Liver (tissue), 9 donors: ENCODE data around the gene TGFBI. TPM values are rescaled to one million over a fixed set of nuclear protein-coding genes. Genes with fewer than 3 reads are reported as not detected.

Experiments used
- DNase-seq: peaks from one replicate; pipeline ENCODE4 v3.0.0-alpha.2; 2017; ENCODE audit warnings: low spot score
- H3K27ac ChIP-seq, 2 donors: one replicate each; pipeline ENCODE4 v1.7.0; 2013; ENCODE audit warnings: inconsistent platforms in 2 of 2, low read length in 2 of 2, control low read depth in 1 of 2, low read depth in 1 of 2, mild to moderate bottlenecking in 1 of 2
- H3K27me3 ChIP-seq, 4 donors: one replicate each; pipeline versions ENCODE4 v1.6.1 to v1.7.0; 2013; ENCODE audit warnings: low read length in 3 of 4, inconsistent platforms in 1 of 4, mild to moderate bottlenecking in 1 of 4, moderate library complexity in 1 of 4; ENCODE audit not compliant: control insufficient read depth in 4 of 4, insufficient read depth in 4 of 4
- H3K36me3 ChIP-seq, 4 donors: one replicate each; pipeline versions ENCODE4 v1.6.1 to v1.7.0; 2013; ENCODE audit warnings: low read length in 3 of 4, mild to moderate bottlenecking in 3 of 4, low read depth in 1 of 4, moderate library complexity in 1 of 4; ENCODE audit not compliant: control insufficient read depth in 4 of 4, insufficient read depth in 3 of 4
- H3K4me1 ChIP-seq, 4 donors: one replicate each; pipeline versions ENCODE4 v1.6.1 to v1.7.0; 2013; ENCODE audit warnings: low read length in 3 of 4, mild to moderate bottlenecking in 3 of 4, moderate library complexity in 1 of 4; ENCODE audit not compliant: control insufficient read depth in 4 of 4, insufficient read depth in 4 of 4
- H3K4me3 ChIP-seq, 3 donors: one replicate each; pipeline versions ENCODE4 v1.6.1 to v1.7.0; 2013; ENCODE audit warnings: low read length in 3 of 3, control low read depth in 1 of 3, low read depth in 1 of 3, mild to moderate bottlenecking in 1 of 3
- H3K9ac ChIP-seq, 2 donors: one replicate each; pipeline ENCODE4 v1.7.0; 2013; ENCODE audit warnings: low read length in 2 of 2, mild to moderate bottlenecking in 2 of 2, moderate library complexity in 2 of 2, control low read depth in 1 of 2, low read depth in 1 of 2
- H3K9me3 ChIP-seq, 4 donors: one replicate each; pipeline versions ENCODE4 v1.6.1 to v1.7.0; 2013; ENCODE audit warnings: low read length in 3 of 4; ENCODE audit not compliant: control insufficient read depth in 4 of 4
- EGR1 ChIP-seq, 2 donors: IDR thresholded peaks; 2 replicates each; pipeline ENCODE4 v1.6.1; 2016 to 2018; ENCODE audit warnings: antibody characterized with exemption in 2 of 2, low read depth in 2 of 2
- FOXA1 ChIP-seq: IDR thresholded peaks from 2 replicates; pipeline ENCODE4 v1.6.1; 2016; ENCODE audit warnings: antibody characterized with exemption
- FOXA2 ChIP-seq: IDR thresholded peaks from 2 replicates; pipeline ENCODE4 v1.6.1; 2016; ENCODE audit warnings: antibody characterized with exemption
- GABPA ChIP-seq, 2 donors: IDR thresholded peaks in 1 of 2; conservative IDR thresholded peaks in 1 of 2; 2 replicates each; pipeline ENCODE4 v1.6.1; 2016; ENCODE audit warnings: antibody characterized with exemption in 2 of 2, mild to moderate bottlenecking in 1 of 2, moderate library complexity in 1 of 2
- HNF4A ChIP-seq, 2 donors: conservative IDR thresholded peaks; 2 replicates each; pipeline ENCODE4 v1.6.1; 2016; ENCODE audit warnings: antibody characterized with exemption in 2 of 2, mild to moderate bottlenecking in 2 of 2
- HNF4G ChIP-seq: IDR thresholded peaks from 2 replicates; pipeline ENCODE4 v1.6.1; 2016; ENCODE audit warnings: antibody characterized with exemption
- JUND ChIP-seq, 2 donors: IDR thresholded peaks; 2 replicates each; pipeline ENCODE4 v1.6.1; 2016; ENCODE audit warnings: antibody characterized with exemption in 2 of 2
- NR2F2 ChIP-seq: IDR thresholded peaks from 2 replicates; pipeline ENCODE4 v1.6.1; 2016; ENCODE audit warnings: antibody characterized with exemption
- RAD21 ChIP-seq, 2 donors: IDR thresholded peaks; 2 replicates each; pipeline ENCODE4 v1.6.1; 2016; ENCODE audit warnings: antibody characterized with exemption in 2 of 2, mild to moderate bottlenecking in 2 of 2
- RXRA ChIP-seq, 2 donors: IDR thresholded peaks; 2 replicates each; pipeline ENCODE4 v1.6.1; 2017 to 2018; ENCODE audit warnings: antibody characterized with exemption in 2 of 2, mild to moderate bottlenecking in 1 of 2
- SP1 ChIP-seq: IDR thresholded peaks from 2 replicates; pipeline ENCODE4 v1.6.1; 2018; ENCODE audit warnings: antibody characterized with exemption, mild to moderate bottlenecking
- TAF1 ChIP-seq: conservative IDR thresholded peaks from 2 replicates; pipeline ENCODE4 v1.6.1; 2016; ENCODE audit warnings: antibody characterized with exemption, mild to moderate bottlenecking
- YY1 ChIP-seq: IDR thresholded peaks from 2 replicates; pipeline ENCODE4 v1.6.1; 2016; ENCODE audit warnings: antibody characterized with exemption, mild to moderate bottlenecking
- WGBS: extraction: QIAGEN DNeasy Blood & Tissue Kit; methylation state at CpG from one replicate; pipeline ENCODE4 v1.1.7; 2013; 5-methylcytosine and 5-hydroxymethylcytosine counted together
- polyA plus RNA-seq, 2 donors: library from polyadenylated mRNA; stranded (reverse) in 1 of 2; unstranded in 1 of 2; fragments of 200-250 nt in 1 of 2; fragments of >200 nt in 1 of 2; fragmentation: Nextera tagmentation in 1 of 2; extraction: Ambion mirVana in 1 of 2; gene quantifications; one replicate each; pipeline versions ENCODE4 v1.2.1 to v1.2.3, GENCODE V29; 2013 to 2015
- total RNA-seq, 2 donors: library from RNA; depleted of rRNA; stranded (reverse); fragments of >200 nt; gene quantifications; one replicate each; pipeline ENCODE4 v1.2.3, GENCODE V29; 2014
- TF ChIP-seq, protein P1 (sequence below): fragments of 150-350 bp; IDR thresholded peaks from 2 replicates; pipeline ENCODE4 v1.5.1; 2017; ENCODE audit warnings: improper control_type of control experiment, low read depth, low read length; ENCODE audit not compliant: missing input control
- TF ChIP-seq, protein P2 (sequence below): IDR thresholded peaks from 2 replicates; pipeline ENCODE4 v1.6.1; 2016; ENCODE audit warnings: antibody characterized with exemption
- TF ChIP-seq, protein P3 (sequence below): IDR thresholded peaks from 2 replicates; pipeline ENCODE4 v1.6.1; 2016; ENCODE audit warnings: antibody characterized with exemption, mild to moderate bottlenecking
- TF ChIP-seq, protein P4 (sequence below): IDR thresholded peaks from 2 replicates; pipeline ENCODE4 v1.6.1; 2016; ENCODE audit warnings: antibody characterized with exemption
- TF ChIP-seq, protein P5 (sequence below): IDR thresholded peaks from 2 replicates; pipeline ENCODE4 v1.6.1; 2016; ENCODE audit warnings: antibody characterized with exemption
- donor health status: healthy.
- donor health status: healthy.
- donor health status: healthy.
- donor health status: healthy.
- donor health status: healthy.

TGFBI gene
- total and polyA plus RNA-seq, 4 donors, result 33.7 to 144 (median 44.1) TPM

DNA sequence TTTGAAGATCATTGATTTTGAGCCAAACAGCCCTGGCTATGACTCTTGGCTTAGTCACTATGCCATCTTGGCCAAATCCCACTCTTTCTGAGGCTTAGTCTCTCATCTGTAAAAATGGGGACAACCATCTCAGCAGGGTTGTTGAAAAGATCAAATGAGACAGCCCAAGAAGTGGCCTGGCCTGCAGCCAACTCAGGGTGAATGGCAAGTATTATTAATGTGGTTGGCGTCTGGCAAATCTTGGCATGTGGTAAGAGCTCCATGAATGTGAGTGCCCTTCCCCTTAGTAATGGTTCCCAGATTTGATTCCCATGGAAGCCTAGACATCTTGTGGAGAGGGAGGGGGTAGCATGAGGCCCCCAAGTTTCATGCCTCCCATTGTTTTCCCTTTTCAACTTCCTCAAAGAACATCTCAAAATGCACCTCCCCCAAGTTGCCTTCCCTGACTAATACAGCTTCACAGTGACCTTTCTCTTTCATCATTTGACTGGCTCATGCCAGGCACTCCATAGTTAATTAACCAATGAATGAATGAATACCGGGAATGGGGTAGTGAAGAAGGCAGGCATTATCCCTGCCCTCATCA lies 11.8 kb upstream of the TGFBI start (continued):
- TF ChIP-seq, protein P1, sequence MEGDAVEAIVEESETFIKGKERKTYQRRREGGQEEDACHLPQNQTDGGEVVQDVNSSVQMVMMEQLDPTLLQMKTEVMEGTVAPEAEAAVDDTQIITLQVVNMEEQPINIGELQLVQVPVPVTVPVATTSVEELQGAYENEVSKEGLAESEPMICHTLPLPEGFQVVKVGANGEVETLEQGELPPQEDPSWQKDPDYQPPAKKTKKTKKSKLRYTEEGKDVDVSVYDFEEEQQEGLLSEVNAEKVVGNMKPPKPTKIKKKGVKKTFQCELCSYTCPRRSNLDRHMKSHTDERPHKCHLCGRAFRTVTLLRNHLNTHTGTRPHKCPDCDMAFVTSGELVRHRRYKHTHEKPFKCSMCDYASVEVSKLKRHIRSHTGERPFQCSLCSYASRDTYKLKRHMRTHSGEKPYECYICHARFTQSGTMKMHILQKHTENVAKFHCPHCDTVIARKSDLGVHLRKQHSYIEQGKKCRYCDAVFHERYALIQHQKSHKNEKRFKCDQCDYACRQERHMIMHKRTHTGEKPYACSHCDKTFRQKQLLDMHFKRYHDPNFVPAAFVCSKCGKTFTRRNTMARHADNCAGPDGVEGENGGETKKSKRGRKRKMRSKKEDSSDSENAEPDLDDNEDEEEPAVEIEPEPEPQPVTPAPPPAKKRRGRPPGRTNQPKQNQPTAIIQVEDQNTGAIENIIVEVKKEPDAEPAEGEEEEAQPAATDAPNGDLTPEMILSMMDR, result no peak
- TF ChIP-seq GABPA (IDR thresholded peaks at IDR 0.05 in 1 of 2, conservative IDR thresholded peaks at IDR 0.05 in 1 of 2), result no peak
- no peak for TF ChIP-seq NR2F2
- TF ChIP-seq HNF4G, result no peak
- TF ChIP-seq HNF4A (conservative IDR thresholded peaks at IDR 0.05), result no peak

DNA sequence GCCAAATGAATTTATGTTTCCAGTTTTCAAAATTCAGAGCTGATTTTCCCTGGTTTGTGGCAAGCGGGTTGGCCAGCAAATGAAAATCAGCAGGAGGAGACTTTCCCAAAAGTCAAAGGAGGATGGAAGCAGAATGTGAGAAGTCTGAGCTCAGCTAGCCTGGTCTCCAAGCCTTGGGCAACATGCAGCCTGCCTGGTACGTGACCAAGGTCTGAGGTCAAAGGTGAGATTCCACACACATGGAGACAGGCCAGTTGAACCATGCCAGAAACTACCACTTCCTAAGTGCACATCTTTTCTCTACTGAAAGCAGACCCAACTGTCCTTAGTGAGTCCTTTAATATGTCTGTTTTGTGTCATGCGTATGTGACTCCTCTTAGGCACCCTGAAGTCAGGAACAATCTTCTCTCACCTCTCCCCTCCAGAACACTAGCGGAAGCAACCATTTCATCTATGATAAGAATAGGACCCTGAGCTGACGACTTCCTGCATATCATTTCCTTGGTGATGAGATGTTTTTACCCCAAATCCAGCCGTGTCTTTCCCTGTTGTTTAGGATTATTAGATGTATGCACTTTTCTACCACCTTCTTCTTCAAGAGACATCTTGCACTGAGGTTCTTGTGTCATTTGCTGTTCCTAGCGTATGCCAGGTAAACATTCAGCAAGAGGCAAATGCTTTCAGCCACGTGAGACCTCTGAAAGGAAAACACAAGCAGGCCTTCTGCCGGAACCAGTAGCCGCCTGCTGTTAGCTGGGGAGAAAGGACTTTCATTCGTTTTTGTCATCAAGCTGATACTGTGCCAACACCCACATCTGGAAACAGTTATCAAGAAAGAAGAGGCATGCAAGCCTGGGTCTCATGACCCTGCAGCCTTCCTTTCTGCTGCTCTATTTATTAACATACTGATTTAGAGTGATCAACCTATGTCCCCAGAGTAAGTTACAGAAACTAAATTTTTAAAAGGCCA lies 9.7 kb upstream of the TGFBI start:
- TF ChIP-seq SP1 (peak; percentile 71), YY1 (peak; percentile 18), EGR1 (IDR thresholded peaks at IDR 0.05; ENCODE audit: low read depth in 2 of 2) (no peak), JUND (IDR thresholded peaks at IDR 0.05) (peak in 1 of 2 donors; percentile 59), FOXA1 (peak; percentile 56), NR2F2 (peak; percentile 87), FOXA2 (peak; percentile 62), RAD21 (IDR thresholded peaks at IDR 0.05) (peak; percentile 52 to 81), GABPA (IDR thresholded peaks at IDR 0.05 in 1 of 2, conservative IDR thresholded peaks at IDR 0.05 in 1 of 2) (peak in 1 of 2 donors; percentile 33), TAF1 (peak; percentile 27), HNF4A (conservative IDR thresholded peaks at IDR 0.05) (peak; percentile 86), HNF4G (peak; percentile 71), RXRA (IDR thresholded peaks at IDR 0.05) (peak; percentile 57 to 74)
- TF ChIP-seq, protein P1, result peak; percentile 30
- TF ChIP-seq, protein P2, sequence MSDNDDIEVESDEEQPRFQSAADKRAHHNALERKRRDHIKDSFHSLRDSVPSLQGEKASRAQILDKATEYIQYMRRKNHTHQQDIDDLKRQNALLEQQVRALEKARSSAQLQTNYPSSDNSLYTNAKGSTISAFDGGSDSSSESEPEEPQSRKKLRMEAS, result peak; percentile 56
- TF ChIP-seq, protein P3, sequence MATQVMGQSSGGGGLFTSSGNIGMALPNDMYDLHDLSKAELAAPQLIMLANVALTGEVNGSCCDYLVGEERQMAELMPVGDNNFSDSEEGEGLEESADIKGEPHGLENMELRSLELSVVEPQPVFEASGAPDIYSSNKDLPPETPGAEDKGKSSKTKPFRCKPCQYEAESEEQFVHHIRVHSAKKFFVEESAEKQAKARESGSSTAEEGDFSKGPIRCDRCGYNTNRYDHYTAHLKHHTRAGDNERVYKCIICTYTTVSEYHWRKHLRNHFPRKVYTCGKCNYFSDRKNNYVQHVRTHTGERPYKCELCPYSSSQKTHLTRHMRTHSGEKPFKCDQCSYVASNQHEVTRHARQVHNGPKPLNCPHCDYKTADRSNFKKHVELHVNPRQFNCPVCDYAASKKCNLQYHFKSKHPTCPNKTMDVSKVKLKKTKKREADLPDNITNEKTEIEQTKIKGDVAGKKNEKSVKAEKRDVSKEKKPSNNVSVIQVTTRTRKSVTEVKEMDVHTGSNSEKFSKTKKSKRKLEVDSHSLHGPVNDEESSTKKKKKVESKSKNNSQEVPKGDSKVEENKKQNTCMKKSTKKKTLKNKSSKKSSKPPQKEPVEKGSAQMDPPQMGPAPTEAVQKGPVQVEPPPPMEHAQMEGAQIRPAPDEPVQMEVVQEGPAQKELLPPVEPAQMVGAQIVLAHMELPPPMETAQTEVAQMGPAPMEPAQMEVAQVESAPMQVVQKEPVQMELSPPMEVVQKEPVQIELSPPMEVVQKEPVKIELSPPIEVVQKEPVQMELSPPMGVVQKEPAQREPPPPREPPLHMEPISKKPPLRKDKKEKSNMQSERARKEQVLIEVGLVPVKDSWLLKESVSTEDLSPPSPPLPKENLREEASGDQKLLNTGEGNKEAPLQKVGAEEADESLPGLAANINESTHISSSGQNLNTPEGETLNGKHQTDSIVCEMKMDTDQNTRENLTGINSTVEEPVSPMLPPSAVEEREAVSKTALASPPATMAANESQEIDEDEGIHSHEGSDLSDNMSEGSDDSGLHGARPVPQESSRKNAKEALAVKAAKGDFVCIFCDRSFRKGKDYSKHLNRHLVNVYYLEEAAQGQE, result peak; percentile 4
- TF ChIP-seq, protein P4, sequence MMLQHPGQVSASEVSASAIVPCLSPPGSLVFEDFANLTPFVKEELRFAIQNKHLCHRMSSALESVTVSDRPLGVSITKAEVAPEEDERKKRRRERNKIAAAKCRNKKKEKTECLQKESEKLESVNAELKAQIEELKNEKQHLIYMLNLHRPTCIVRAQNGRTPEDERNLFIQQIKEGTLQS, result no peak
- TF ChIP-seq, protein P5, sequence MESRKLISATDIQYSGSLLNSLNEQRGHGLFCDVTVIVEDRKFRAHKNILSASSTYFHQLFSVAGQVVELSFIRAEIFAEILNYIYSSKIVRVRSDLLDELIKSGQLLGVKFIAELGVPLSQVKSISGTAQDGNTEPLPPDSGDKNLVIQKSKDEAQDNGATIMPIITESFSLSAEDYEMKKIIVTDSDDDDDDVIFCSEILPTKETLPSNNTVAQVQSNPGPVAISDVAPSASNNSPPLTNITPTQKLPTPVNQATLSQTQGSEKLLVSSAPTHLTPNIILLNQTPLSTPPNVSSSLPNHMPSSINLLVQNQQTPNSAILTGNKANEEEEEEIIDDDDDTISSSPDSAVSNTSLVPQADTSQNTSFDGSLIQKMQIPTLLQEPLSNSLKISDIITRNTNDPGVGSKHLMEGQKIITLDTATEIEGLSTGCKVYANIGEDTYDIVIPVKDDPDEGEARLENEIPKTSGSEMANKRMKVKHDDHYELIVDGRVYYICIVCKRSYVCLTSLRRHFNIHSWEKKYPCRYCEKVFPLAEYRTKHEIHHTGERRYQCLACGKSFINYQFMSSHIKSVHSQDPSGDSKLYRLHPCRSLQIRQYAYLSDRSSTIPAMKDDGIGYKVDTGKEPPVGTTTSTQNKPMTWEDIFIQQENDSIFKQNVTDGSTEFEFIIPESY, result peak; percentile 50
- no peaks in the 10 kb centered on the region for H3K36me3 ChIP-seq
- peak overlapping the region; percentile 89 to 95 for H3K27ac ChIP-seq
- no peaks in the 10 kb centered on the region for H3K9me3 ChIP-seq
- peak overlapping the region in 1 of 2 donors; percentile 50 for H3K9ac ChIP-seq
- DNase-seq, result no peak
- 27% methylated on average over 11 of the region's 11 CpGs for WGBS
- peaks cover 10 to 38% (median 30%) of the 10 kb centered on the region in 4 donors for H3K4me1 ChIP-seq
- H3K4me3 ChIP-seq, result no peak overlapping the region
- H3K27me3 ChIP-seq, result no peaks in the 10 kb centered on the region
